A549 (cell line): ENCODE data around the gene PDE6G. TPM values are rescaled to one million over a fixed set of nuclear protein-coding genes. Genes with fewer than 3 reads are reported as not detected.

Source experiments
- ATAC-seq, 2 experiments: fragments of 200-7000 bp in 1 of 2; fragments of >200 bp in 1 of 2; cut with Nextera tagmentation in 1 of 2; cut with Tn5 transposase in 1 of 2; 3 replicates each; pipeline versions ENCODE4 v1.8.0 to v1.9.1; 2018 to 2020; ENCODE audit warnings: mild to moderate bottlenecking in 1 of 2, moderate library complexity in 1 of 2
- CTCF ChIA-PET: fragments of 300-600 bp; sonication (Branson Sonifier 250); formaldehyde crosslinking; extraction: SDS; loops from one replicate; lab custom pipeline; 2021; ENCODE audit warnings: antibody characterized with exemption, inconsistent platforms; lab: Yijun Ruan, JAX
- POLR2A ChIA-PET: fragments of 350-600 bp; formaldehyde crosslinking; extraction: SDS; loops from one replicate; lab custom pipeline; 2021; ENCODE audit warnings: antibody characterized with exemption, inconsistent platforms; lab: Yijun Ruan, JAX
- DNase-seq, 2 experiments: peaks; one replicate each; pipeline versions ENCODE4 v3.0.0 to v3.0.0-alpha.2; 2011 to 2016; ENCODE audit warnings: low read depth in 1 of 2, low spot score in 1 of 2
- FAIRE-seq: peaks from 2 replicates; lab custom pipeline; 2011; peaks lifted over from hg19 to GRCh38; lab: Jason Lieb, UNC
- H3K27ac ChIP-seq, 2 experiments: fragments of >200 bp; sonication (Bioruptor Twin); formaldehyde crosslinking; 3 replicates each; pipeline ENCODE4 v1.5.1; 2016 to 2017
- H3K4me1 ChIP-seq: fragments of >200 bp; sonication (Bioruptor Twin); formaldehyde crosslinking; 3 replicates; pipeline ENCODE4 v1.6.1; 2016
- H3K4me2 ChIP-seq: fragments of >200 bp; sonication (Bioruptor Twin); formaldehyde crosslinking; 3 replicates; pipeline ENCODE4 v1.6.1; 2016
- H3K4me3 ChIP-seq: fragments of >200 bp; sonication (Bioruptor Twin); formaldehyde crosslinking; 3 replicates; pipeline ENCODE4 v1.5.1; 2016
- H3K9me3 ChIP-seq: fragments of >200 bp; sonication (Bioruptor Twin); formaldehyde crosslinking; 3 replicates; pipeline ENCODE4 v1.6.1; 2016
- BCL3 ChIP-seq: fragments of >200 bp; sonication (Bioruptor Twin); formaldehyde crosslinking; IDR thresholded peaks from 3 replicates; pipeline ENCODE4 v1.6.1; 2016
- CBX8 ChIP-seq: fragments of 200-600 bp; sonication (generic); IDR thresholded peaks from 2 replicates; pipeline ENCODE4 v1.6.1; 2016
- E2F6 ChIP-seq: IDR thresholded peaks from 2 replicates; pipeline ENCODE4 v1.6.1; 2012; ENCODE audit warnings: low read depth, borderline replicate concordance
- EP300 ChIP-seq, 2 experiments: fragments of >200 bp; sonication (Bioruptor Twin); formaldehyde crosslinking; IDR thresholded peaks; 2 replicates in 1 of 2; 3 replicates in 1 of 2; pipeline ENCODE4 v1.6.1; 2016 to 2017
- FOSL2 ChIP-seq, 2 experiments: fragments of 450-650 bp in 1 of 2; fragments of >200 bp in 1 of 2; sonication (Bioruptor Twin) in 1 of 2; formaldehyde crosslinking; IDR thresholded peaks; 2 replicates each; pipeline versions ENCODE4 v1.5.0 to v1.6.1; 2016 to 2020; ENCODE audit warnings: mild to moderate bottlenecking in 1 of 2, moderate library complexity in 1 of 2
- FOXS1 ChIP-seq: fragments of 250-450 bp; sonication (Bioruptor Pico); IDR thresholded peaks from 2 replicates; pipeline ENCODE4 v1.5.0; 2020; ENCODE audit warnings: mild to moderate bottlenecking, moderate library complexity
- HOXB5 ChIP-seq: fragments of 250-450 bp; sonication (Bioruptor Pico); IDR thresholded peaks from 2 replicates; pipeline ENCODE4 v1.5.0; 2020; ENCODE audit warnings: mild to moderate bottlenecking, moderate library complexity
- KDM5A ChIP-seq: fragments of 200-600 bp; sonication (generic); IDR thresholded peaks from 2 replicates; pipeline ENCODE4 v1.6.1; 2016; ENCODE audit warnings: antibody characterized with exemption, mild to moderate bottlenecking
- MAFK ChIP-seq: fragments of 450-650 bp; IDR thresholded peaks from 2 replicates; pipeline ENCODE4 v1.6.1; 2014; ENCODE audit not compliant: partially characterized antibody
- MAX ChIP-seq: IDR thresholded peaks from 2 replicates; pipeline ENCODE4 v1.6.1; 2012
- MYC ChIP-seq: IDR thresholded peaks from 2 replicates; pipeline ENCODE4 v1.6.1; 2012; ENCODE audit warnings: mild to moderate bottlenecking, inconsistent platforms, low read length, improper control_type of control experiment, borderline replicate concordance
- NPAS2 ChIP-seq: fragments of 250-450 bp; sonication (Bioruptor Pico); IDR thresholded peaks from 2 replicates; pipeline ENCODE4 v1.8.0; 2022; ENCODE audit warnings: mild to moderate bottlenecking, moderate library complexity, borderline replicate concordance
- NR3C1 ChIP-seq: fragments of >200 bp; sonication (Bioruptor Twin); formaldehyde crosslinking; IDR thresholded peaks from 3 replicates; pipeline ENCODE4 v1.6.1; 2017
- PBX3 ChIP-seq: IDR thresholded peaks from 2 replicates; pipeline ENCODE4 v1.6.1; 2012
- POLR2A ChIP-seq: IDR thresholded peaks from 2 replicates; pipeline ENCODE4 v1.6.1; 2012; ENCODE audit warnings: mild to moderate bottlenecking, low read length
- RFX5 ChIP-seq: fragments of 450-650 bp; IDR thresholded peaks from 2 replicates; pipeline ENCODE4 v1.7.1; 2014; ENCODE audit warnings: antibody characterized with exemption, mild to moderate bottlenecking, moderate library complexity
- TFCP2L1 ChIP-seq: fragments of 250-450 bp; sonication (Bioruptor Pico); IDR thresholded peaks from 2 replicates; pipeline ENCODE4 v1.5.0; 2021; ENCODE audit warnings: mild to moderate bottlenecking
- WGBS: methylation state at CpG from one replicate; pipeline ENCODE4 v1.1.6; 2017; ENCODE audit errors: missing lambda C conversion rate; 5-methylcytosine and 5-hydroxymethylcytosine counted together
- polyA plus RNA-seq, 4 experiments: library from polyadenylated mRNA; depleted of rRNA in 3 of 4; stranded (reverse); fragments of >200 nt; fragmentation: RNase III in 1 of 4; extraction: RNeasy Plus Mini Kit Qiagen cat#74134 plus additional on column Dnase treatment in 1 of 4; gene quantifications; 2 replicates in 3 of 4; 3 replicates in 1 of 4; pipeline ENCODE4 v1.2.3, GENCODE V29; 2011 to 2017
- TF ChIP-seq, protein P1 (sequence below): fragments of >200 bp; sonication (Bioruptor Twin); formaldehyde crosslinking; IDR thresholded peaks from 2 replicates; pipeline ENCODE4 v1.6.1; 2016
- TF ChIP-seq, protein P2 (sequence below): fragments of 150-350 bp; IDR thresholded peaks from 2 replicates; pipeline ENCODE4 v1.6.1; 2014; ENCODE audit warnings: low read depth, mild to moderate bottlenecking, low read length
- TF ChIP-seq, protein P3 (sequence below): fragments of >200 bp; sonication (Bioruptor Twin); formaldehyde crosslinking; IDR thresholded peaks from 3 replicates; pipeline ENCODE4 v1.5.1; 2016

PDE6G gene
- polyA plus RNA-seq, 2 of the 4 experiments (the other 2 are of a cell fraction): 1.2 TPM

GRCh38 chr17:81672954-81673353, 16.6 kb upstream of the PDE6G start:
- peaks cover 7% of the 10 kb centered on the region for H3K4me1 ChIP-seq
- no peak for DNase-seq
- WGBS: 98% methylated on average over 16 of the region's 16 CpGs
- TF ChIP-seq NPAS2 (CRISPR knock-in tag) (no peak), KDM5A (no peak)
- TF ChIP-seq, protein P1, sequence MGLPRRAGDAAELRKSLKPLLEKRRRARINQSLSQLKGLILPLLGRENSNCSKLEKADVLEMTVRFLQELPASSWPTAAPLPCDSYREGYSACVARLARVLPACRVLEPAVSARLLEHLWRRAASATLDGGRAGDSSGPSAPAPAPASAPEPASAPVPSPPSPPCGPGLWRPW: no peak
- FAIRE-seq: no peak
- CTCF ChIA-PET: interaction anchor here (0.6 to 1.7 kb wide), 4 partner anchors 9 to 135 kb away, joined by 3 to 8 read pairs (median 5); no protein-coding TSS in a partner anchor
- no peak overlapping the region for H3K27ac ChIP-seq
- H3K9me3 ChIP-seq: no peaks in the 10 kb centered on the region
- no peak overlapping the region for H3K4me3 ChIP-seq
- no peak for ATAC-seq
- POLR2A ChIA-PET: no interaction called here
- no peak overlapping the region for H3K4me2 ChIP-seq

DNA sequence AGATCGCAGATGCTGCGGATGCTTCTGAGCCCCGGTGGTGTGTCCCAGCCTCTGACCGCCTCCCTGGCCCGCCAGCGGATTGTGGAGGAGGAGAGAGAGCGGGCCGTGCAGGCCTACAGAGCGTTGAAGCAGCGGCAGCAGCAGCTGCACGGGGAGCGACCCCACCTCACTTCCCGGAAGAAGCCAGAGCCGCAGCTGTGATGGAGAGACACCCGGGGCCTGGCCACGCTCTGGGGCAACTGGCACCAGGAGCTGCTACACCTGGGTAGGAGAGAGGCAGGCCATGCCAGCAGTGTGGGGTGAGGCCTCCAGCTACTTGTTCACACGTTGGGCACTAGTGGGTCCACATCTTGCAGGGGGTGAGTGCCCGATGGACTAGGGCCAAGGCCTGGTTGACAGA, 16.2 kb upstream of the PDE6G start:
- ATAC-seq (no peak), DNase-seq (no peak), FAIRE-seq (no peak)
- TF ChIP-seq FOSL2 (IDR thresholded peaks at IDR 0.05) (no peak), FOSL2 (CRISPR knock-in tag; IDR thresholded peaks at IDR 0.05) (no peak), EP300 (IDR thresholded peaks at IDR 0.05) (no peak), MAFK (no peak), FOXS1 (CRISPR knock-in tag) (no peak), MAX (no peak), TFCP2L1 (no peak), POLR2A (no peak), NR3C1 (no peak), BCL3 (no peak), CBX8 (no peak), PBX3 (no peak), MYC (no peak), HOXB5 (CRISPR knock-in tag) (no peak), KDM5A (no peak), RFX5 (no peak), E2F6 (no peak)
- TF ChIP-seq, protein P2, sequence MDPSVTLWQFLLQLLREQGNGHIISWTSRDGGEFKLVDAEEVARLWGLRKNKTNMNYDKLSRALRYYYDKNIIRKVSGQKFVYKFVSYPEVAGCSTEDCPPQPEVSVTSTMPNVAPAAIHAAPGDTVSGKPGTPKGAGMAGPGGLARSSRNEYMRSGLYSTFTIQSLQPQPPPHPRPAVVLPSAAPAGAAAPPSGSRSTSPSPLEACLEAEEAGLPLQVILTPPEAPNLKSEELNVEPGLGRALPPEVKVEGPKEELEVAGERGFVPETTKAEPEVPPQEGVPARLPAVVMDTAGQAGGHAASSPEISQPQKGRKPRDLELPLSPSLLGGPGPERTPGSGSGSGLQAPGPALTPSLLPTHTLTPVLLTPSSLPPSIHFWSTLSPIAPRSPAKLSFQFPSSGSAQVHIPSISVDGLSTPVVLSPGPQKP: no peak
- TF ChIP-seq, protein P1: no peak
- TF ChIP-seq, protein P3, sequence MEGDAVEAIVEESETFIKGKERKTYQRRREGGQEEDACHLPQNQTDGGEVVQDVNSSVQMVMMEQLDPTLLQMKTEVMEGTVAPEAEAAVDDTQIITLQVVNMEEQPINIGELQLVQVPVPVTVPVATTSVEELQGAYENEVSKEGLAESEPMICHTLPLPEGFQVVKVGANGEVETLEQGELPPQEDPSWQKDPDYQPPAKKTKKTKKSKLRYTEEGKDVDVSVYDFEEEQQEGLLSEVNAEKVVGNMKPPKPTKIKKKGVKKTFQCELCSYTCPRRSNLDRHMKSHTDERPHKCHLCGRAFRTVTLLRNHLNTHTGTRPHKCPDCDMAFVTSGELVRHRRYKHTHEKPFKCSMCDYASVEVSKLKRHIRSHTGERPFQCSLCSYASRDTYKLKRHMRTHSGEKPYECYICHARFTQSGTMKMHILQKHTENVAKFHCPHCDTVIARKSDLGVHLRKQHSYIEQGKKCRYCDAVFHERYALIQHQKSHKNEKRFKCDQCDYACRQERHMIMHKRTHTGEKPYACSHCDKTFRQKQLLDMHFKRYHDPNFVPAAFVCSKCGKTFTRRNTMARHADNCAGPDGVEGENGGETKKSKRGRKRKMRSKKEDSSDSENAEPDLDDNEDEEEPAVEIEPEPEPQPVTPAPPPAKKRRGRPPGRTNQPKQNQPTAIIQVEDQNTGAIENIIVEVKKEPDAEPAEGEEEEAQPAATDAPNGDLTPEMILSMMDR: no peak
- Histone ChIP-seq H3K27ac (no peak overlapping the region), H3K9me3 (no peaks in the 10 kb centered on the region), H3K4me2 (no peak overlapping the region), H3K4me3 (no peak overlapping the region), H3K4me1 (peaks cover 12% of the 10 kb centered on the region)
- ChIA-PET POLR2A (no interaction called here), CTCF (interaction anchor here (1.1 to 1.7 kb wide), 4 partner anchors 9 to 29 kb away, joined by 3 to 8 read pairs (median 6); no protein-coding TSS in a partner anchor)
- WGBS: 93% methylated on average over 15 of the region's 18 CpGs
